Measurements from ENCODE around the gene ZSCAN20. TPM values are rescaled to one million over a fixed set of nuclear protein-coding genes. Genes with fewer than 3 reads are reported as not detected.
A peak's percentile ranks its signal among the peaks of the same experiment; 100 is the strongest.

ZSCAN20 gene
- total and polyA plus RNA-seq, 9 of the 15 experiments (the other 6 are each of a cell fraction or from before 2014, with no cell fraction given): 0.36 to 3.3 (median 2.0) TPM

GRCh38 chr1:33472269-33472980 is at the start of gene ZSCAN20 (continued):
- TF ChIP-seq ZNF584 (CRISPR knock-in tag; IDR thresholded peaks at IDR 0.05; ENCODE audit: low read depth) (no peak), CXXC5 (CRISPR knock-in tag; IDR thresholded peaks at IDR 0.05) (peak; percentile 62), STAT5B (CRISPR knock-in tag; IDR thresholded peaks at IDR 0.05) (no peak), NFYB (IDR thresholded peaks at IDR 0.05; ENCODE audit: extremely low read depth, insufficient read length) (peak; percentile 91), EP400 (IDR thresholded peaks at IDR 0.05) (no peak), MGA (IDR thresholded peaks at IDR 0.05) (0 out of 2 replicates have a peak, but pooled peaks have one; percentile 24), ZNF212 (CRISPR knock-in tag; IDR thresholded peaks at IDR 0.05) (no peak), CREB5 (CRISPR knock-in tag; IDR thresholded peaks at IDR 0.05) (no peak), TSC22D4 (tag; IDR thresholded peaks at IDR 0.05) (no peak), ZNF217 (CRISPR knock-in tag; IDR thresholded peaks at IDR 0.05) (no peak), ILF3 (IDR thresholded peaks at IDR 0.05; ENCODE audit: borderline replicate concordance) (no peak), CBFA2T3 (IDR thresholded peaks at IDR 0.05) (no peak), ZBTB1 (CRISPR knock-in tag; IDR thresholded peaks at IDR 0.05; ENCODE audit: borderline replicate concordance, low read depth) (no peak), HCFC1 (IDR thresholded peaks at IDR 0.05; ENCODE audit: low read depth, low read length) (peak; percentile 94), SIN3A (IDR thresholded peaks at IDR 0.05; ENCODE audit: borderline replicate concordance in 2 of 2, control insufficient read depth in 1 of 2, low read depth in 2 of 2, low read length in 2 of 2) (no peak), ZNF589 (CRISPR knock-in tag; IDR thresholded peaks at IDR 0.05; ENCODE audit: low read depth) (no peak)

Measured in K562 (cell line).